SK-N-SH (cell line): ENCODE results near the gene PSAP.

Source experiments
- EZH2phosphoT487 ChIP-seq: fragments of 200-600 bp; sonication (generic); IDR thresholded peaks from 2 replicates; pipeline ENCODE4 v1.6.1; 2017; ENCODE audit warnings: low read depth, mixed run types, mild to moderate bottlenecking, antibody characterized with exemption, moderate library complexity, borderline replicate concordance
- FOXM1 ChIP-seq: IDR thresholded peaks from 2 replicates; pipeline ENCODE4 v1.4.0; 2012; ENCODE audit warnings: low read depth, mild to moderate bottlenecking
- MXI1 ChIP-seq: IDR thresholded peaks from 2 replicates; pipeline ENCODE4 v1.6.1; 2012; ENCODE audit warnings: mild to moderate bottlenecking, low read depth, low read length, improper control_type of control experiment
- NRF1 ChIP-seq: IDR thresholded peaks from 2 replicates; pipeline ENCODE4 v1.6.1; 2012; ENCODE audit warnings: low read depth, mild to moderate bottlenecking, low read length
- POLR2AphosphoS5 ChIP-seq: IDR thresholded peaks from 2 replicates; pipeline ENCODE4 v1.6.1; 2012; ENCODE audit warnings: low read depth, low read length
- RFX5 ChIP-seq: IDR thresholded peaks from 2 replicates; pipeline ENCODE4 v1.6.1; 2012; ENCODE audit warnings: mild to moderate bottlenecking, improper control_type of control experiment, low read length
- TF ChIP-seq, protein P1 (sequence below): fragments of 200-600 bp; sonication (generic); IDR thresholded peaks from 2 replicates; pipeline ENCODE4 v1.6.1; 2017; ENCODE audit warnings: antibody characterized with exemption, mild to moderate bottlenecking, moderate library complexity
- TF ChIP-seq, protein P2 (sequence below): IDR thresholded peaks from 2 replicates; pipeline ENCODE4 v1.6.1; 2012; ENCODE audit warnings: mild to moderate bottlenecking, low read depth, low read length, moderate library complexity

DNA sequence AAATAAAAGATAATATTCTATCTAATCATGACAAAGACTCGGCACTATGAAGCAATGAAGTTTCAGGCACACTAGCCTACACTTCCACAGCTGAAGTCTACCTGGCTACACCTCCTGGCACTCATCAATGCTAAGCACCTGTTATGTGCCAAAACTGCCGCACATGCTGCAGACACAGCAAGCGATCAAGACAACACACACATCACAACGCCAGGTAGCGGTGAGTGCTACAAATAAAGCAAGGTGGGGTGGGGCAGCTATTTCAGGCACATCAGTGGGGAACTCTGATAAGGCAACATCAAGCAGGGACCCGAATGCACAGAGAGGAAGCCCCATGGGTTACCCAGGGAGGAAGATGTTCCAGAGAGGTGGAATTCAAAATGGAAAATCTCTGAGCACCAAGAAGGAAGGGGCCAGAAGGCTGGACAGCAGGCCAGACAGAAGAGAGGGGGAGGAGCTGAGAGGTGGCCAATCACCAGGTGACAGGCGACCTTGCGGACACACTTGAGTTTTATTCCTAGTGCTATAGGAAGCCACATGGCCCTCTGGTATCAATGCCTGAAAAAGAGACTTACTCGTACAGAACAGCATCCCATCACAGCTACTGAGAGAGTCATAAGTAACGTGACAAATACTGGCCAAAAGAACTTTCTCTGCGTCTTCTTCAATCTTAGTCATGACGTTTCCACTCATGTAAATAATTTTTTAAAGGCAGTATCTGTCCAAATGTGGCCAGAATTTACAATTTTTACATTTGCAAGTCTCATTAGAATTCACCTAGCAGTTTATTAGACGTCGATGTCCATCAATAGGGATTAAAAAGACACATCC, 8.0 kb downstream of the PSAP start:
- TF ChIP-seq, protein P1, sequence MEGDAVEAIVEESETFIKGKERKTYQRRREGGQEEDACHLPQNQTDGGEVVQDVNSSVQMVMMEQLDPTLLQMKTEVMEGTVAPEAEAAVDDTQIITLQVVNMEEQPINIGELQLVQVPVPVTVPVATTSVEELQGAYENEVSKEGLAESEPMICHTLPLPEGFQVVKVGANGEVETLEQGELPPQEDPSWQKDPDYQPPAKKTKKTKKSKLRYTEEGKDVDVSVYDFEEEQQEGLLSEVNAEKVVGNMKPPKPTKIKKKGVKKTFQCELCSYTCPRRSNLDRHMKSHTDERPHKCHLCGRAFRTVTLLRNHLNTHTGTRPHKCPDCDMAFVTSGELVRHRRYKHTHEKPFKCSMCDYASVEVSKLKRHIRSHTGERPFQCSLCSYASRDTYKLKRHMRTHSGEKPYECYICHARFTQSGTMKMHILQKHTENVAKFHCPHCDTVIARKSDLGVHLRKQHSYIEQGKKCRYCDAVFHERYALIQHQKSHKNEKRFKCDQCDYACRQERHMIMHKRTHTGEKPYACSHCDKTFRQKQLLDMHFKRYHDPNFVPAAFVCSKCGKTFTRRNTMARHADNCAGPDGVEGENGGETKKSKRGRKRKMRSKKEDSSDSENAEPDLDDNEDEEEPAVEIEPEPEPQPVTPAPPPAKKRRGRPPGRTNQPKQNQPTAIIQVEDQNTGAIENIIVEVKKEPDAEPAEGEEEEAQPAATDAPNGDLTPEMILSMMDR, result no peak
- TF ChIP-seq EZH2phosphoT487 (no peak), NRF1 (no peak), POLR2AphosphoS5 (no peak), FOXM1 (no peak), MXI1 (no peak), RFX5 (no peak)
- TF ChIP-seq, protein P2, sequence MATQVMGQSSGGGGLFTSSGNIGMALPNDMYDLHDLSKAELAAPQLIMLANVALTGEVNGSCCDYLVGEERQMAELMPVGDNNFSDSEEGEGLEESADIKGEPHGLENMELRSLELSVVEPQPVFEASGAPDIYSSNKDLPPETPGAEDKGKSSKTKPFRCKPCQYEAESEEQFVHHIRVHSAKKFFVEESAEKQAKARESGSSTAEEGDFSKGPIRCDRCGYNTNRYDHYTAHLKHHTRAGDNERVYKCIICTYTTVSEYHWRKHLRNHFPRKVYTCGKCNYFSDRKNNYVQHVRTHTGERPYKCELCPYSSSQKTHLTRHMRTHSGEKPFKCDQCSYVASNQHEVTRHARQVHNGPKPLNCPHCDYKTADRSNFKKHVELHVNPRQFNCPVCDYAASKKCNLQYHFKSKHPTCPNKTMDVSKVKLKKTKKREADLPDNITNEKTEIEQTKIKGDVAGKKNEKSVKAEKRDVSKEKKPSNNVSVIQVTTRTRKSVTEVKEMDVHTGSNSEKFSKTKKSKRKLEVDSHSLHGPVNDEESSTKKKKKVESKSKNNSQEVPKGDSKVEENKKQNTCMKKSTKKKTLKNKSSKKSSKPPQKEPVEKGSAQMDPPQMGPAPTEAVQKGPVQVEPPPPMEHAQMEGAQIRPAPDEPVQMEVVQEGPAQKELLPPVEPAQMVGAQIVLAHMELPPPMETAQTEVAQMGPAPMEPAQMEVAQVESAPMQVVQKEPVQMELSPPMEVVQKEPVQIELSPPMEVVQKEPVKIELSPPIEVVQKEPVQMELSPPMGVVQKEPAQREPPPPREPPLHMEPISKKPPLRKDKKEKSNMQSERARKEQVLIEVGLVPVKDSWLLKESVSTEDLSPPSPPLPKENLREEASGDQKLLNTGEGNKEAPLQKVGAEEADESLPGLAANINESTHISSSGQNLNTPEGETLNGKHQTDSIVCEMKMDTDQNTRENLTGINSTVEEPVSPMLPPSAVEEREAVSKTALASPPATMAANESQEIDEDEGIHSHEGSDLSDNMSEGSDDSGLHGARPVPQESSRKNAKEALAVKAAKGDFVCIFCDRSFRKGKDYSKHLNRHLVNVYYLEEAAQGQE, result no peak
